WTC11 (cell line): ENCODE measurements around the gene SNRNP70. TPM values are rescaled to one million over a fixed set of nuclear protein-coding genes. Genes with fewer than 3 reads are reported as not detected.

Experiments used
- ATAC-seq: fragments of 200-7000 bp; cut with Tn5 transposase; 2 replicates; pipeline ENCODE4 v1.10.0; 2021; ENCODE audit warnings: mild to moderate bottlenecking, moderate library complexity
- CTCF ChIA-PET: fragments of 300-600 bp; sonication (Branson Sonifier 250); formaldehyde crosslinking; loops from one replicate; lab custom pipeline; 2021; ENCODE audit warnings: antibody characterized with exemption; lab: Charles Lee
- POLR2A ChIA-PET: fragments of 350-600 bp; sonication (Branson Sonifier 250); formaldehyde crosslinking; loops from one replicate; lab custom pipeline; 2021; ENCODE audit warnings: antibody characterized with exemption; lab: Charles Lee
- DNase-seq: peaks from one replicate; pipeline ENCODE4 v3.0.0; 2021; ENCODE audit warnings: low spot score
- H3K27ac Mint-ChIP-seq: 2 replicates; pipeline ENCODE4 v1.8.0; 2021; ENCODE audit warnings: mixed read lengths
- H3K27me3 Mint-ChIP-seq: 2 replicates; pipeline ENCODE4 v1.8.0; 2021; ENCODE audit warnings: low read depth, mild to moderate bottlenecking, moderate library complexity, mixed read lengths
- H3K36me3 Mint-ChIP-seq: 2 replicates; pipeline ENCODE4 v1.8.0; 2021; ENCODE audit warnings: mixed read lengths
- H3K4me1 Mint-ChIP-seq: 2 replicates; pipeline ENCODE4 v1.8.0; 2022; ENCODE audit warnings: mixed read lengths
- H3K4me3 Mint-ChIP-seq: 2 replicates; pipeline ENCODE4 v1.8.0; 2021; ENCODE audit warnings: mild to moderate bottlenecking, moderate library complexity, mixed read lengths
- H3K9me3 Mint-ChIP-seq: 2 replicates; pipeline ENCODE4 v1.8.0; 2021; ENCODE audit warnings: mixed read lengths
- CREB1 ChIP-seq: sonication (generic); formaldehyde crosslinking; IDR thresholded peaks from 2 replicates; pipeline ENCODE4 v1.8.0; 2023; ENCODE audit warnings: mild to moderate bottlenecking, missing genetic modification reagents
- FOXJ3 ChIP-seq: sonication (generic); formaldehyde crosslinking; IDR thresholded peaks from 2 replicates; pipeline ENCODE4 v1.9.0; 2021; ENCODE audit warnings: missing genetic modification reagents, mild to moderate bottlenecking, borderline replicate concordance
- FOXK1 ChIP-seq: sonication (generic); formaldehyde crosslinking; IDR thresholded peaks from 2 replicates; pipeline ENCODE4 v1.8.0; 2022; ENCODE audit warnings: mild to moderate bottlenecking, moderate library complexity, missing genetic modification reagents
- GTF2I ChIP-seq: fragments of 250-450 bp; sonication (Bioruptor Pico); conservative IDR thresholded peaks from 2 replicates; pipeline ENCODE4 v1.4.0; 2021; ENCODE audit warnings: mild to moderate bottlenecking
- HMGA2 ChIP-seq: fragments of 250-450 bp; sonication (Bioruptor Pico); IDR thresholded peaks from 2 replicates; pipeline ENCODE4 v1.4.0; 2021; ENCODE audit warnings: mild to moderate bottlenecking, moderate library complexity
- HMGXB4 ChIP-seq: sonication (generic); formaldehyde crosslinking; IDR thresholded peaks from 2 replicates; pipeline ENCODE4 v1.8.1; 2023; ENCODE audit warnings: mild to moderate bottlenecking, moderate library complexity, missing genetic modification reagents
- JAZF1 ChIP-seq: fragments of 250-450 bp; sonication (Bioruptor Pico); IDR thresholded peaks from 2 replicates; pipeline ENCODE4 v1.9.0; 2021; ENCODE audit warnings: moderate library complexity, mild to moderate bottlenecking, inconsistent platforms
- MAX ChIP-seq: sonication (generic); formaldehyde crosslinking; IDR thresholded peaks from 2 replicates; pipeline ENCODE4 v1.8.0; 2022; ENCODE audit warnings: mild to moderate bottlenecking, missing genetic modification reagents
- RORB ChIP-seq: fragments of 250-450 bp; sonication (Bioruptor Pico); IDR thresholded peaks from 2 replicates; pipeline ENCODE4 v1.9.0; 2021; ENCODE audit warnings: mild to moderate bottlenecking
- SMAD4 ChIP-seq: sonication (generic); formaldehyde crosslinking; IDR thresholded peaks from 2 replicates; pipeline ENCODE4 v1.8.0; 2022; ENCODE audit warnings: mild to moderate bottlenecking, missing genetic modification reagents
- TEAD1 ChIP-seq: sonication (generic); formaldehyde crosslinking; IDR thresholded peaks from 2 replicates; pipeline ENCODE4 v1.8.0; 2022; ENCODE audit warnings: mild to moderate bottlenecking, missing genetic modification reagents
- ZBTB43 ChIP-seq: sonication (generic); formaldehyde crosslinking; IDR thresholded peaks from 2 replicates; pipeline ENCODE4 v1.8.1; 2023; ENCODE audit warnings: mild to moderate bottlenecking, missing genetic modification reagents
- ZNF138 ChIP-seq: sonication (generic); formaldehyde crosslinking; conservative IDR thresholded peaks from 2 replicates; pipeline ENCODE4 v1.8.1; 2022; ENCODE audit warnings: mild to moderate bottlenecking, moderate library complexity, missing genetic modification reagents
- ZNF232 ChIP-seq: sonication (generic); formaldehyde crosslinking; IDR thresholded peaks from 2 replicates; pipeline ENCODE4 v1.8.0; 2022; ENCODE audit warnings: mild to moderate bottlenecking, missing genetic modification reagents
- ZNF263 ChIP-seq: sonication (generic); formaldehyde crosslinking; IDR thresholded peaks from 2 replicates; pipeline ENCODE4 v1.8.1; 2022; ENCODE audit warnings: low read depth, mild to moderate bottlenecking, moderate library complexity, missing genetic modification reagents
- ZNF423 ChIP-seq: fragments of 250-450 bp; sonication (Bioruptor Pico); IDR thresholded peaks from 2 replicates; pipeline ENCODE4 v2.1.2; 2022; ENCODE audit warnings: mild to moderate bottlenecking, moderate library complexity
- total RNA-seq: library from RNA; stranded (reverse); gene quantifications from 3 replicates; pipeline ENCODE4 v1.2.3, GENCODE V29; 2021
- TF ChIP-seq, protein P1 (sequence below): sonication (generic); formaldehyde crosslinking; IDR thresholded peaks from 2 replicates; pipeline ENCODE4 v1.8.0; 2022; ENCODE audit warnings: mild to moderate bottlenecking, missing genetic modification reagents
- TF ChIP-seq, protein P2 (sequence below): sonication (generic); formaldehyde crosslinking; IDR thresholded peaks from 2 replicates; pipeline ENCODE4 v1.8.1; 2023; ENCODE audit warnings: mild to moderate bottlenecking, missing genetic modification reagents, borderline replicate concordance
- TF ChIP-seq, protein P3 (sequence below): fragments of 250-450 bp; sonication (Bioruptor Pico); IDR thresholded peaks from 2 replicates; pipeline ENCODE4 v1.9.0; 2021; ENCODE audit warnings: mild to moderate bottlenecking

The SNRNP70 gene
- total RNA-seq, 1 experiment from 2014 or later, result 266 TPM

DNA sequence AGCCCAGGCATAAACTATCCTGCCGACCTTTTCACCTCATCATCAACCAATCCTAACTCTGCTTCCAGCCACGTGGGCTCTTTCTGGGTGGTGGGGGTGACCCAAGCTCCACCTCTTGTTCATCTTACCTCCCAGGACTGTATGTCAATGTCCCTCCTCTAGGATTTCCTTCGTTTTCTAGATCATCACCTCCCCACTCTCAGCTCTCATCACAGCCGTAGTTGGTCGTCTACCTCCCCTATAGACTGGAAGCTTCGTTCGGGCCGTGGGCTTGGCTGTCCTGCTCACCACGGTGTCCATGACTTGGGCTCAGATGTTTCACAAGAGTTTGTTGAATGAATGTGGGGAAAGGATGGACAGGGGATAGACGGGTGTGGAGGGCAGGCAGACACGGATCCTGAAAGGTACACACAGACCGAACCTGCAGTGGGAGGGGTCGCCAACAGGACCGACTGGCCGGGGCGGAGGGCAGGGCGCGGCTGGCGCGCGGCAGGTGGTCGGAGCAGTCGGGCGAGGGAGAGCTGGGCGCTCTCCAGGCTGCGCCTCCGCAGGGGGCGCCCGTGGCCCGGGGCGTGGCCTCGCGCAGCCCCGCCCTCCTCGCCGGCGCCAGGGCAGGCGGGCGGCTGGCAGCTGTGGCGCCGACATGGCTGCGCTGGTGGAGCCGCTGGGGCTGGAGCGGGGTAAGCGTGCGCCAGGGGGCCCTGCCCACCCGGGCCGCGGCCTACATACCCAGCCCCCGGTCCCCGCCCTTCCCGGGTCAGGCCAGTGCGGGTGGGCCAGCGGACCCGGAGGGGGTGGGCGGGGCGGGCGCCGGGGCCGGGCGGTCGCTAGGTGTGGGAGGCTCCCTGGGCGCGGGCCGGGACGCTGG is 28.7 kb downstream of the SNRNP70 start, which contains the start of gene LIN7B (continued):
- TF ChIP-seq JAZF1 (CRISPR knock-in tag), result no peak
- TF ChIP-seq, protein P1, sequence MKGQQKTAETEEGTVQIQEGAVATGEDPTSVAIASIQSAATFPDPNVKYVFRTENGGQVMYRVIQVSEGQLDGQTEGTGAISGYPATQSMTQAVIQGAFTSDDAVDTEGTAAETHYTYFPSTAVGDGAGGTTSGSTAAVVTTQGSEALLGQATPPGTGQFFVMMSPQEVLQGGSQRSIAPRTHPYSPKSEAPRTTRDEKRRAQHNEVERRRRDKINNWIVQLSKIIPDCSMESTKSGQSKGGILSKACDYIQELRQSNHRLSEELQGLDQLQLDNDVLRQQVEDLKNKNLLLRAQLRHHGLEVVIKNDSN (CRISPR knock-in tag), result peak; percentile 91
- TF ChIP-seq HMGA2 (CRISPR knock-in tag), result no peak
- no peak for TF ChIP-seq ZNF232 (CRISPR knock-in tag)
- TF ChIP-seq ZBTB43 (CRISPR knock-in tag), result no peak
- peak; percentile 63 for TF ChIP-seq ZNF423 (CRISPR knock-in tag)
- peak; percentile 31; the same call in 1 of the 2 replicates for TF ChIP-seq TEAD1 (CRISPR knock-in tag)

DNA sequence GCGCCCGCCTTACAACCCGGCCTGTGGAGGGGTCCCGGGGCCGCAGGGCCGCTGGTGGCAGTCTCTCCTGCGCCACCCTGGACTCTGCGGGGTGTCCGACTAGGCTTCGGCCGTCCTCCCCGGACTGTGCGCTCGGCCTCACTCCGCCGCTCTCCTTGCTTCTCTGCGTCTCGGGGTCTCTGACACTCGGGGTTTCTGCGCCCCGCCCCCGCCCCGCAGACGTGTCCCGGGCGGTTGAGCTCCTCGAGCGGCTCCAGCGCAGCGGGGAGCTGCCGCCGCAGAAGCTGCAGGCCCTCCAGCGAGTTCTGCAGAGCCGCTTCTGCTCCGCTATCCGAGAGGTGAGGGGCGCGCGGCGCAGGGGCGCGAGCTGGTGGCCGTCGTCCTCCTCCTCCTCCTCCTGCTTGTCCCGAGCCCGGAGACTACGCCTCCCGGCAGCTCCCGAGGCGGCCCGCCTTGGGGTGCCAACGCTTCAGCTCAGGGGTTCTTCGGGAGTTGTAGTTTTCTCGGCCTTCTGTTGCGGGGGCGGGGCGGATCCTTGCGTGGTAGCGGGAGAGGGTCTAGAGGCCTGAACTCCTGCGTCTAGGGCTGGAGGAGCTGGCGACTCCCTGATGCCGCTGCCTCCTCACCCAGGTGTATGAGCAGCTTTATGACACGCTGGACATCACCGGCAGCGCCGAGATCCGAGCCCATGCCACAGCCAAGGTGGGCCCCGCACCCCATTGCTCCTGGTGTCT is 29.5 kb downstream of the SNRNP70 start:
- peak overlapping the region; percentile 69 for H3K4me3 Mint-ChIP-seq
- H3K27ac Mint-ChIP-seq, result no peak overlapping the region
- DNase-seq (peak; percentile 86), ATAC-seq (peak; percentile 19)
- peaks cover 25% of the 10 kb centered on the region for H3K27me3 Mint-ChIP-seq
- ChIA-PET CTCF (interaction anchor here (0.5 to 2.7 kb wide), 28 partner anchors 9 to 943 kb away, joined by 3 to 65 read pairs (median 8); partner anchors contain the start of genes HRC and RUVBL2), POLR2A (interaction anchor here (0.6 to 1.6 kb wide), 7 partner anchors 9 to 403 kb away, joined by 3 to 5 read pairs (median 3); no protein-coding TSS in a partner anchor)
- no peaks in the 10 kb centered on the region for H3K9me3 Mint-ChIP-seq
- H3K36me3 Mint-ChIP-seq, result no peaks in the 10 kb centered on the region
- no peak for TF ChIP-seq FOXK1 (CRISPR knock-in tag)
- no peak for TF ChIP-seq FOXJ3 (CRISPR knock-in tag)
- TF ChIP-seq, protein P2, sequence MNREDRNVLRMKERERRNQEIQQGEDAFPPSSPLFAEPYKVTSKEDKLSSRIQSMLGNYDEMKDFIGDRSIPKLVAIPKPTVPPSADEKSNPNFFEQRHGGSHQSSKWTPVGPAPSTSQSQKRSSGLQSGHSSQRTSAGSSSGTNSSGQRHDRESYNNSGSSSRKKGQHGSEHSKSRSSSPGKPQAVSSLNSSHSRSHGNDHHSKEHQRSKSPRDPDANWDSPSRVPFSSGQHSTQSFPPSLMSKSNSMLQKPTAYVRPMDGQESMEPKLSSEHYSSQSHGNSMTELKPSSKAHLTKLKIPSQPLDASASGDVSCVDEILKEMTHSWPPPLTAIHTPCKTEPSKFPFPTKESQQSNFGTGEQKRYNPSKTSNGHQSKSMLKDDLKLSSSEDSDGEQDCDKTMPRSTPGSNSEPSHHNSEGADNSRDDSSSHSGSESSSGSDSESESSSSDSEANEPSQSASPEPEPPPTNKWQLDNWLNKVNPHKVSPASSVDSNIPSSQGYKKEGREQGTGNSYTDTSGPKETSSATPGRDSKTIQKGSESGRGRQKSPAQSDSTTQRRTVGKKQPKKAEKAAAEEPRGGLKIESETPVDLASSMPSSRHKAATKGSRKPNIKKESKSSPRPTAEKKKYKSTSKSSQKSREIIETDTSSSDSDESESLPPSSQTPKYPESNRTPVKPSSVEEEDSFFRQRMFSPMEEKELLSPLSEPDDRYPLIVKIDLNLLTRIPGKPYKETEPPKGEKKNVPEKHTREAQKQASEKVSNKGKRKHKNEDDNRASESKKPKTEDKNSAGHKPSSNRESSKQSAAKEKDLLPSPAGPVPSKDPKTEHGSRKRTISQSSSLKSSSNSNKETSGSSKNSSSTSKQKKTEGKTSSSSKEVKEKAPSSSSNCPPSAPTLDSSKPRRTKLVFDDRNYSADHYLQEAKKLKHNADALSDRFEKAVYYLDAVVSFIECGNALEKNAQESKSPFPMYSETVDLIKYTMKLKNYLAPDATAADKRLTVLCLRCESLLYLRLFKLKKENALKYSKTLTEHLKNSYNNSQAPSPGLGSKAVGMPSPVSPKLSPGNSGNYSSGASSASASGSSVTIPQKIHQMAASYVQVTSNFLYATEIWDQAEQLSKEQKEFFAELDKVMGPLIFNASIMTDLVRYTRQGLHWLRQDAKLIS (CRISPR knock-in tag), result no peak
- no peak for TF ChIP-seq RORB (CRISPR knock-in tag)
- TF ChIP-seq GTF2I (CRISPR knock-in tag), result no peak
- peak; percentile 80 for TF ChIP-seq ZNF263 (CRISPR knock-in tag)
- TF ChIP-seq CREB1 (CRISPR knock-in tag), result no peak
- peak; percentile 57; the same call in 1 of the 2 replicates for TF ChIP-seq MAX (CRISPR knock-in tag)
- TF ChIP-seq, protein P3, sequence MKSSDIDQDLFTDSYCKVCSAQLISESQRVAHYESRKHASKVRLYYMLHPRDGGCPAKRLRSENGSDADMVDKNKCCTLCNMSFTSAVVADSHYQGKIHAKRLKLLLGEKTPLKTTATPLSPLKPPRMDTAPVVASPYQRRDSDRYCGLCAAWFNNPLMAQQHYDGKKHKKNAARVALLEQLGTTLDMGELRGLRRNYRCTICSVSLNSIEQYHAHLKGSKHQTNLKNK (CRISPR knock-in tag), result no peak
- peak; percentile 12; the same call in 1 of the 2 replicates for TF ChIP-seq ZNF423 (CRISPR knock-in tag)
- no peak for TF ChIP-seq ZNF138 (CRISPR knock-in tag)
- TF ChIP-seq HMGXB4 (CRISPR knock-in tag), result no peak
- TF ChIP-seq SMAD4 (CRISPR knock-in tag), result no peak
- H3K4me1 Mint-ChIP-seq, result peaks cover 14% of the 10 kb centered on the region
